PC-3 (cell line): ENCODE measurements around the gene FBXO31. TPM values are rescaled to one million over a fixed set of nuclear protein-coding genes. Genes with fewer than 3 reads are reported as not detected.
"Not testable (repeated sequence)": the region's sequence is repeated elsewhere in the genome, so short reads cannot be mapped to it uniquely, and the experiment has no call there.

Source experiments
- ATAC-seq: fragments of 200-7000 bp; cut with Tn5 transposase; 2 replicates; pipeline ENCODE4 v1.9.1; 2020; ENCODE audit warnings: mild to moderate bottlenecking, moderate library complexity
- BruUV-seq: library from RNA; stranded (reverse); fragments of 400-500 nt; replicated peaks from 2 replicates; lab custom pipeline; 2021; lab: Mats Ljungman, UMichigan
- CTCF ChIA-PET: fragments of 300-600 bp; sonication (Branson Sonifier 250); formaldehyde crosslinking; loops from one replicate; lab custom pipeline; 2022; ENCODE audit warnings: antibody characterized with exemption; lab: Charles Lee
- POLR2A ChIA-PET: fragments of 300-600 bp; sonication (Branson Sonifier 250); formaldehyde crosslinking; loops from one replicate; lab custom pipeline; 2022; ENCODE audit warnings: antibody characterized with exemption; ENCODE audit not compliant: unreplicated experiment; lab: Charles Lee
- DNase-seq: peaks from one replicate; pipeline ENCODE4 v3.0.0-alpha.2; 2015
- H2AFZ ChIP-seq: fragments of 300-600 bp; sonication (generic); 2 replicates; pipeline ENCODE4 v1.6.0; 2016; ENCODE audit warnings: antibody characterized with exemption, low read length
- H3F3A ChIP-seq: fragments of 300-600 bp; sonication (generic); one replicate; pipeline ENCODE4 v1.6.0; 2017; ENCODE audit warnings: antibody characterized with exemption, low read length, control low read depth, mild to moderate bottlenecking; ENCODE audit not compliant: unreplicated experiment
- H3K27ac ChIP-seq: fragments of 300-600 bp; sonication (generic); 2 replicates; pipeline ENCODE4 v1.5.1; 2016; ENCODE audit warnings: mild to moderate bottlenecking, low read length
- H3K27me3 ChIP-seq: fragments of 300-600 bp; sonication (generic); 2 replicates; pipeline ENCODE4 v1.6.1; 2016; ENCODE audit warnings: low read length, mixed read lengths
- H3K36me3 ChIP-seq: fragments of 300-600 bp; sonication (generic); 2 replicates; pipeline ENCODE4 v1.6.1; 2016; ENCODE audit warnings: low read depth, mixed run types, low read length, mixed read lengths
- H3K4me1 ChIP-seq: fragments of 300-600 bp; sonication (generic); 2 replicates; pipeline ENCODE4 v1.5.1; 2016; ENCODE audit warnings: low read length; ENCODE audit not compliant: insufficient read depth
- H3K4me2 ChIP-seq: fragments of 300-600 bp; sonication (generic); 2 replicates; pipeline ENCODE4 v1.6.0; 2016; ENCODE audit warnings: low read length
- H3K4me3 ChIP-seq: fragments of 300-600 bp; sonication (generic); 2 replicates; pipeline ENCODE4 v1.5.1; 2016; ENCODE audit warnings: mild to moderate bottlenecking, low read length, mixed read lengths
- H3K79me2 ChIP-seq: fragments of 300-600 bp; sonication (generic); 2 replicates; pipeline ENCODE4 v1.6.1; 2017; ENCODE audit warnings: low read length, mixed read lengths
- H3K9ac ChIP-seq: fragments of 300-600 bp; sonication (generic); 2 replicates; pipeline ENCODE4 v1.6.0; 2016; ENCODE audit warnings: mild to moderate bottlenecking, low read length
- H3K9me2 ChIP-seq: fragments of 300-600 bp; sonication (generic); replicated peaks from 2 replicates; pipeline ENCODE4 v1.6.1; 2016; ENCODE audit warnings: mixed run types, low read length, mixed read lengths
- H3K9me3 ChIP-seq: fragments of 300-600 bp; sonication (generic); 2 replicates; pipeline ENCODE4 v1.6.1; 2016; ENCODE audit warnings: low read length, mixed read lengths
- H4K20me1 ChIP-seq: fragments of 300-600 bp; sonication (generic); 2 replicates; pipeline ENCODE4 v1.6.1; 2016; ENCODE audit warnings: low read length, mixed read lengths
- CTCF ChIP-seq: fragments of 300-600 bp; sonication (generic); conservative IDR thresholded peaks from 2 replicates; pipeline ENCODE4 v1.5.1; 2017; ENCODE audit warnings: antibody characterized with exemption, low read depth, mild to moderate bottlenecking, low read length
- EZH2 ChIP-seq: fragments of 300-600 bp; sonication (generic); IDR thresholded peaks from one replicate; pipeline ENCODE4 v1.6.1; 2017; ENCODE audit warnings: antibody characterized with exemption, mild to moderate bottlenecking, low read length; ENCODE audit not compliant: unreplicated experiment
- EZH2phosphoT487 ChIP-seq: fragments of 300-600 bp; sonication (generic); IDR thresholded peaks from 2 replicates; pipeline ENCODE4 v1.6.1; 2018; ENCODE audit warnings: mild to moderate bottlenecking, antibody characterized with exemption, low read length, borderline replicate concordance
- intact Hi-C: fragments of 100-400 bp; cut with micrococcal nuclease; formaldehyde crosslinking; loops from 2 replicates; pipeline ENCODE4 v1.9.0; 2023
- total RNA-seq: library from RNA; depleted of rRNA; stranded (reverse); fragments of >200 nt; gene quantifications from 2 replicates; pipeline ENCODE4 v1.2.3, GENCODE V29; 2014

Gene FBXO31
- total RNA-seq, 1 experiment from 2014 or later, result 14.8 TPM

DNA sequence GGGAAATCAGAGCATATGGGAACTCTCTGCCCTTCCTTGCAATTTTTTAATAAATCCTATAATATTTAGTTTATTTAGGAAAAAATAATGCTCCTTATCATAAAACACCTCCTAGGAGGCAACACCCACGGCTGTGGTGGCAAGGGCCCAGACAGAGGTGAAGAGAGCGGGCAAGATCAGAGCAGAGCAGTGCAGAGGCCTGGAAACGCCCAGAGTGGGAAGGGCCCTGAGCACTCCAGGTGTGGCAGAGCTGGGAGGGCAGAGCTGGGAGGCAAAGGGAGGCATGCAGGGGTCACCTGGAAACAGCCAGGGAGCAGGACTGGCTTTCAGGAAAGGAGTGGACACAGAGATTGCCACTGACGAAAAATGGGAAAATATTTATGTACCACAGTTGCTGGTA is 17.3 kb downstream of the FBXO31 start:
- H3K79me2 ChIP-seq, result peaks cover 43% of the 10 kb centered on the region
- ATAC-seq, result no peak
- BruUV-seq, result no TSS peak

GRCh38 chr16:87365021-87365713 is 18.4 kb downstream of the FBXO31 start:
- no peaks in the 10 kb centered on the region for H3K9me3 ChIP-seq
- no peak overlapping the region for H3K4me2 ChIP-seq
- no peaks in the 10 kb centered on the region for H3K27me3 ChIP-seq
- ChIA-PET POLR2A (no interaction called here), CTCF (no interaction called here)
- no peak for TF ChIP-seq EZH2
- TF ChIP-seq CTCF, result no peak
- no peak for TF ChIP-seq EZH2phosphoT487
- no peaks in the 10 kb centered on the region for H3F3A ChIP-seq
- DNase-seq (no peak), ATAC-seq (no peak)
- no peak overlapping the region for H2AFZ ChIP-seq
- no peaks in the 10 kb centered on the region for H3K36me3 ChIP-seq
- H3K9ac ChIP-seq, result no peak overlapping the region
- H4K20me1 ChIP-seq, result no peaks in the 10 kb centered on the region
- no peak overlapping the region for H3K27ac ChIP-seq
- no peak overlapping the region for H3K4me3 ChIP-seq
- no peaks in the 10 kb centered on the region for H3K9me2 ChIP-seq
- BruUV-seq, result no TSS peak
- H3K79me2 ChIP-seq, result peaks cover 32% of the 10 kb centered on the region; the same call in 1 of the 2 replicates
- intact Hi-C loops, result no loop called here
- H3K4me1 ChIP-seq, result no peaks in the 10 kb centered on the region

More for the DNA sequence above, 17.3 kb downstream of the FBXO31 start:
- Histone ChIP-seq H3K9me2 (no peaks in the 10 kb centered on the region), H3K4me1 (no peaks in the 10 kb centered on the region), H4K20me1 (no peaks in the 10 kb centered on the region), H3K9ac (no peak overlapping the region), H2AFZ (no peak overlapping the region), H3K4me3 (no peak overlapping the region), H3F3A (no peaks in the 10 kb centered on the region), H3K4me2 (no peak overlapping the region), H3K27ac (no peak overlapping the region), H3K9me3 (no peaks in the 10 kb centered on the region), H3K27me3 (no peaks in the 10 kb centered on the region), H3K36me3 (no peaks in the 10 kb centered on the region)
- no peak for TF ChIP-seq EZH2
- ChIA-PET CTCF (no interaction called here), POLR2A (no interaction called here)
- DNase-seq, result no peak
- intact Hi-C loops, result no loop called here

GRCh38 chr16:87363771-87364455 is 19.7 kb downstream of the FBXO31 start:
- TF ChIP-seq EZH2 (no peak), CTCF (no peak), EZH2phosphoT487 (no peak)
- ATAC-seq, result no peak
- BruUV-seq, result no TSS peak

DNA sequence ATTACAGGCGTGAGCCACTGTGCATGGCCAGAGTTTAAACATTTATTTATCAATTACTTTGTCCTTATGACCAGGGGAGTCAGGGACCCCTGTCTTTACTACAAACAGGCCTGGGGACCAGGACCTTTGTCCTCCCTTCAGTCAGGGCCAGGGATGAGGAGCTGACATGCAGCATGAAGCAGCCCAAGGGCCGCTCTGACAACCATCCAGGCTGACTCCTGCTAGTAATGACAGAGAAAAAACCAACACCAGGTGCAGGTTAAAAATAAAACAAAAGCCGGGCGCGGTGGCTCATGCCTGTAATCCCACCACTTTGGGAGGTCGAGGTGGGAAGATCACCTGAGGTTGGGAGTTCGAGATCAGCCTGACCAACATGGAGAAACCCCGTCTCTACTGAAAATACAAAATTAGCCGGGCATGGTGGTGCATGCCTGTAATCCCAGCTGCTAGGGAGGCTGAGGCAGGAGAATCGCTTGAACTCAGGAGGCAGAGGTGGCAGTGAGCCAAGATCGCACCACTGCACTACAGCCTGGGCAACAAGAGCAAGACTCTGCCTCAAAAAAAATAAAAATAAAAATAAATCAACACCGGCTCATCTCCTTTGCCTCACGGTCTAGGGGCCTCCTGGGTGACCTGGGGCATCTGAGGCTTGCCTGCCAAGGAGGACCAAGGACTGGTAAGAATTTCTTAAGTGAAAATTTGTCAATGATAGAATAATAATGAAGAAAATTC is 20.6 kb downstream of the FBXO31 start:
- peaks cover 23% of the 10 kb centered on the region; the same call in 1 of the 2 replicates for H3K79me2 ChIP-seq
- H3K4me3 ChIP-seq, H4K20me1 ChIP-seq, H3K27me3 ChIP-seq, CTCF ChIA-PET, H3F3A ChIP-seq, H3K9ac ChIP-seq, intact Hi-C loops, H3K4me2 ChIP-seq, ATAC-seq, H3K27ac ChIP-seq, H3K4me1 ChIP-seq, H3K9me2 ChIP-seq, H3K36me3 ChIP-seq, H2AFZ ChIP-seq, POLR2A ChIA-PET, H3K9me3 ChIP-seq, DNase-seq, BruUV-seq: not testable (repeated sequence)

More at GRCh38 chr16:87363771-87364455, 19.7 kb downstream of the FBXO31 start:
- Histone ChIP-seq H3K27ac (no peak overlapping the region), H3K27me3 (no peaks in the 10 kb centered on the region), H3F3A (no peaks in the 10 kb centered on the region), H3K9me3 (no peaks in the 10 kb centered on the region), H3K79me2 (peaks cover 23% of the 10 kb centered on the region; the same call in 1 of the 2 replicates), H3K4me1 (no peaks in the 10 kb centered on the region), H3K36me3 (no peaks in the 10 kb centered on the region; the same call in 1 of the 2 replicates), H4K20me1 (no peaks in the 10 kb centered on the region), H2AFZ (no peak overlapping the region), H3K9me2 (no peaks in the 10 kb centered on the region), H3K4me2 (no peak overlapping the region), H3K4me3 (no peak overlapping the region), H3K9ac (no peak overlapping the region)
- ChIA-PET POLR2A (no interaction called here), CTCF (no interaction called here)
- intact Hi-C loops, result no loop called here
- DNase-seq, result no peak
